GM19035 (cell line): ENCODE measurements around the gene METTL25B.

Source experiments
- ATAC-seq: cut with Tn5 transposase; IDR thresholded peaks from one replicate; pipeline ENCODE4 v1.9.1; 2021; ENCODE audit not compliant: unreplicated experiment

The METTL25B gene

DNA sequence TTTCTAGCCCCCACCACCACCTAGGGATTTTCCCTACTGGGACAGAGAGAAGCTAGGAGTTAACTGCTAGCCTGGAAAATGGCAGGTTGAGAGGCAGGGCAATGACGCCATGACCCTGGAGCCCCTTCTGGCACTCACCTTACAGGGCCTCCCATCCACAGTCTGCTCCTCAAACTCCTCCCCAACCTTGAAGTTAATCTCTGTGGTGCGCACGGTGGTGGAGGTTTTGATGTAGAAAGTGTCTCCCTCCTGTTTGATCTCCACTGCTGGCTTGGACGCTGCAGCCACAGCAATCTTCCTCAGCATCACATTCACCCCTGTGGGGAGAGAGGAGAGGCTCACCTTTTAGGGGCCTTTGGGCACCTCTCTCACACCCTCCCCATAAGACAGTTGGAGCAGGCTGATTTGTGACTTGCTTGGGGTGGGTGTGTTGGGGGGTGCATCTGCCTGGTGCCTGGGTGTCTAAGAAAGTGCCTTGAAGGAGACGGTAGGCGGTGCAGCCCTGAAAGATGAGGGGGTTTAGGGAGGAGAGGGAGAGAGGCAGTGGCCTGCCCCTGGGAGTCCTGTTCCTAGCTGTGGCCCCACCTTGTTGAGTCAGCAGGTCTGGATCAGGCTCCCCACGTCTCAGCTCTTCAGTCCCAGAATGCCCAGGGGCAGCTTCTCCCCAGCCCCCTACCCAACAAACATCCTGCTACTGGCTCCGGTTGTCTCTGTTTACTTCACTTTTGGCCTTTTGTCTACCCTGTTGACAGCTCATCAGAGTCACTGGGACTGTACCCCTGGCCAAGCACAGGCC, 27.3 kb upstream of the METTL25B start:
- ATAC-seq, result no peak

DNA sequence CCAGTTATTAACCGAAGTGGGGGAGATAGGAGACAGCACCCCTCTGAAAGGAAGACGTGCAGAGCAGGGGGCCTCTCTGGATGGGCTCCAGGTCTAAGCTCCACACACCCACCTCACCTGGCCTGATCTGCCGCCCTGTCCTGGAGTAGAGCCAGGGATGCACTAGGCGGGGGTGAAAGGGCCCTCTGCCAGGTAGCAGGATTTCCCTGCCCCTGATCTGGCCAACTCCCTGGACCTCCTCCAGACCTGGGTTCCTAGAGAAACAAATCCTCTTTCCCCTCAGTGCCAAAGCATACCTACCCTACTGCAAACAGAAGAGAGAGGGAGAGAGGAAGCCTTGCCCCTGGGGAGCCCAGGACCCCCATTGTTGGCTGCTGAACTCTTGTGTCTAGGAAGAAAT, 24.9 kb upstream of the METTL25B start:
- no peak for ATAC-seq

DNA sequence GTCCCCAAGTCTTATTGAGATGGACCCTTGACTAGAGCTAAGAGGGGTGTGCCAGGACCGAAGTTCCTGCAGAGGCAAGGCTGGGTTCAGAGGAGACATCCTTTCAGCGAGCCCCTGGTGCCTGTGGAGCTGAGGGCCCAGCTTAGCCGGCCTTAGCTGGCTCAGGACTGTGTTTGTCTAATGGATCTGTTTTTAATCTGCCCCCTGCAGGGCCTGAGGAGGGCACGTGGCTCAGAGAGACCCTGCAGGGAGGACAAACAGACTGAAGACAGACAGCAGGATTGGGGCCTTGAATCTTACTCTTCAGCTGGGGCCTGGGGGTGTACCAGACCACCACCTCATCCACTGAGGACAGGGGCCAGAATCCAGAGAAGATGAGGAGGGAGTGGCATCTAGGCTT, 24.5 kb upstream of the METTL25B start:
- ATAC-seq, result no peak

DNA sequence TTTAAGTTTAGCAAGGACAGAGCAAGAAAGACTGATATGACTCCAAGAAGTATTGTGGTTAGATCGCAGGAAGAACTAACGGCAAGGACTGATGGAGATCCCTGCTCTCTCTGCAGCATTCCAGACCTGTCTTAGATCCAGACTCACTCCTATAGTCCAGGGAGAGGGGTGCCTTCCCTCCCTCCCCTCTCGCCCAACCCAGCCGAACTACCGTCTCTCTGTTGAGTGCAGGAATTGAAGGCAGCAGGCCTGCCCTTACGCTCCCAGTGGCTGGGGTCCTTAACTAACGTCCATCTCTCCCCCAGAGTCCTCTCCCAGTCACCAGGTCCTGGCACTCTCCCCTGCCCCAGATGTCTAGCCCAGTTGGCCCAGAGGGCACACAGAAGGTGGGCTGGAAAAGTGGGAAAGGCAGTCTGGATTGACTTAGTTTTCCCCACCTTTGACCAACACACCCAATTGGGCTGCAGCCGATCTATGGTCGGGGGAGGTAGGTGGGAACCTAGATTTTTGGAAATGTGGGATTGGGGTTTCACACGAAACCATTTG, 24.0 kb upstream of the METTL25B start:
- no peak for ATAC-seq

DNA sequence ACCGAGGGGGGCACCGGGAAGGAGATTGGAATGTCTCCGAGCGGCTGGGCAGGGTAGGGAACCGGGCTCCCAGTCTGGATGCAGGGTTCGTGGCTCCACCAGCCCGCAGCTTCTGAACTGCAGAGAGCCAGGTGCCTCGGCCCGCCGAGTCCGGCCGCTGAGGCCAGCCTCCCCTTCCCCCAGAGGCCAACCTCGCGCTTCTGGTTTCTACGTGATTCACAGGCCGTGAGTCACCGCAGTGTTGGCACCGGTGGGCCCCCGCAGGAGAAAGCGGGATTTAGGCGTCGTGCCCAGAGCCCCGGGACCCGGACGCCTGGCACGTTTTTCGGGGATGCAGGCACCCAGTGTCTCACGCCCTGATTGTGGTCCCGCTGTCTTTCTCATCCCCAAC, 23.3 kb upstream of the METTL25B start:
- ATAC-seq, result no peak

DNA sequence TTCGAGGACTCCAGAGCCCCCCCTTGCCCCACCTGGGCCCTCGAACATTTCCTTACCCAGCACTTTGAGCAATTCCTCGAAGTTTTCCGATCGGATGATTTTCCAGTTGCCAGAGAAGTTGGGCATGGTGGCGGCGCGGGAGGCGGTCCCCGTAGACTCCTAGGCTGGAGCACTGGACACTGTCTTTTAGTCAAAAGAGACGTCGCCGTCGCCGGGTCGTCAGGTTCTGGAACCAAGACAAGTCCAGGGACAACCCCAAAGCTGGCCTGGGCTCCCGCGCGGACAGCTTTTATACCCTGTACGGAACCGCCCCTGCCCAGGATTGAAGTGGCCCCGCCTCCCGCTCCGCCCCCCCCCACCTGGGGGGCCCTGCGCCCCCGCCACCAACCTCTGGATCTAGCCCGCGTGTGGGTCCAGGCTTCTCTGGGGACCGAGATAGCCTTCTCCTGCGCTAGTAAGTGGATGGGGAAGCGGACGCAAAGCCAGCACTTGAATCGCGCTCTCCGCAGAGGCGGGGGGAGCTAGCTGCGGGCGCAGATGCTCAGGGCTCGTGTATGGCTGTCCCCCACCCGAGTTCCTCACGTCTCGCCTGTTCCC, 22.9 kb upstream of the METTL25B start, which contains the start of gene CRABP2:
Gene CRABP2, minus strand, starts transcription at position 263 of the 597 bp plus-strand sequence. Its CDS starts 137 bp downstream, at position 126.
- no peak for ATAC-seq

DNA sequence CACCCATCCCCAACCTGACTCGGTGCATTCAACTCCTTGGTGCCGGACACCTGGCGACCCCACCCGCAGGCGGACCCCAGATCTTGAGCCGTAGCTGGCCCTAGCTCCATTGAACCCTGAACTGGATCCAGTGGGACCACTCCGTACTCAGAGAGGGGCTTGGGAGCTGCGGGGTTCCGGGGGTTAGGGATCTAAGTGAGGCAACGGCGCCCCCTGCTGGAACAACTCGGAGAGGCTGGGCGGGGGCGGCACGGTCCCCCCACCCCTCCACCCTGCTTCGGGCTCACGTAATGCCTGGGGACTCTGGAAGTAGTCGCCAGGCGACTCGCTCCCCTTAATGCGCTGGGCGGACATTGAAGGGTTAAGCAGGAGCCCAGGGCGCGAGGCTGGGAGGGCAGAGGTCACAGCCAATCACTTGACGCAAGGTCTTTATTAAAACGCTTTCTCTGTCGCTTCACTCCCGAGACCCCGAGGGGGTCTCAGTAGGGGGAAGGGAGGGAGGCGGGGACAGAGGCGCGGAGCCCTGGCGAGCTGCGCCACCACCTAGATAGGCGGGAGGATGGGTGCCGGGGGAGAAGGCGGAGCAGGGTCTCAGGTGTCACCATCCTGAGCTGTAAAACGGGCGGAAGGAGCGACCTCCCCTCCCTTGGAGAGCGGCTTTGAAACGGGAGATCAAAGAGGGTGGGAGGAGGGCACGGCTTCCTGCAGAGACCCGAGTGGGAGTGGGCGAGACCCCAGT, 22.2 kb upstream of the METTL25B start:
- ATAC-seq, result no peak

DNA sequence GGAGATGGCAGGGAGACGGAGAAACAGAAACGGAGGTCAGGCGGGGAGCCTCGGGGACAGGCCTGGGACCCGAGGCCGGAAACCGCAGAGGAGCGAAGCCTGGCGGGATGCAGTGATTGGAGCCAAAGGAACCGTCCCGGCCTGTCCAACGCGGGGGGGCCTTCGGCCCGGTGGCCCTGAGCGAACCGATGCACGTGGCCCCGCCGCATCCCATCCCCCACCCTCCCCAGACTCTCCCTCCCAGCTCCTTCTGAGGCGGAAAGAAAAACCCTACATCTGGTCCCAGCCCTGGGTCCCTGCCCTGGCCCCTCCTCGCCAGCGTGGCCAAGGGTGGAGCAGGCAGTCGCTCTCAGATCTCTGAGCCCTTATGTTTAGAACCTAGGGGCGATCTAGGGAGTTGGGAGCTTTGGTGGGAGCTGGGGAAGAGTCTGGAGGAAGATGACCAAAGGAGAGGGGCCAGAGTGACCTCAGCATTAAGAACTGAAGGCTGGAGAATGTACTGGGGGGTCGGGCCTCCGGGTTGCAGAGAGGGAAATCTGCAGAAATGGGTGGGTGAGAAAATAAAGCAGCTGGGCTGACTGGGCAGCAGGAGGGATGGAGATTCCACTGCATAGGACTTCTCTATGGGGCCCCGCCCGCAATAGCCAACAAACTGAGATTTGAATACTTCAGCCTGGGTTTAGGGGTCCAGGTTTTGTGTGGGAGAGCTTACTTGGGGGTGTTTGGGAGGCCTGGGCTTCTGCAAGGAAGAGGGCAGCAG, 21.4 kb upstream of the METTL25B start:
- ATAC-seq, result no peak

DNA sequence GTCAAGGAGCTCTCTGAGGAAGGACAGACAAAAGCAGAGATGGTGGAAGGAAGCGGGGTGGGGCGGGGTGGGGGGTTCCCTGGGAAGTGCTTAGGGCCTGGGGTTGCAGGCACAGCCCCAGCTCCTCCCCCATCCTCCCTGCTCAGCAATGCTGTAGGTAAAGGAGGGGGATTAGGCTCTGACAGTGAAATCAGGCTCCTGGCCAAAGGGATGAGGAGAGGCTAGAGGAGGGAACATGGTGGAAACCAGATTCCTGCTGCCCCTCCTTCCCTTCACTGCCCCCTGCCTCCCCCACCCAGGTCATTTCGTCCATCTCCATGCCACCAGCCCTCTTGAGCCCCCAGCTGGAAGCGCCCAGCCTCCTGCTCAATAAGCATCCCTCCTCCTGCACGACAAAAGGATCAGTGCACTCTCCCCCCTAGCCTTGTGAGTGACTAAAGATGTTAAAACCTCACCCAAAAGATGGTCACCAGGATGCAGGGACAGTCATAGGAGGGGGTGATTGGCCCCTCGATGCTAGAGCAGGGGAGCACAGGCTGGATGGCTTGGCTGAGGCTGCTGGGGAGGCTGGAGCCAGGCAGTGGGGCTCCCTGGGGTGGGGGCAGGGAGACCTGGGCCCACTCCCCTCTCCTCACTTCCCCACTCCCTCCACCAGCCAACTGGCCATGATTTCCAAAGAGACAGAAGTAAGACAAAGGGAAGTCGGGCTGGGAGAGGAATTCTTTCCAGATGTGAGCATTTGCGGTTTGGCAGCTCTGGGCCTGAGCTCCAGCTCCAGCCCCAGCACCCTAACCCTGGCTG, 20.7 kb upstream of the METTL25B start:
- no peak for ATAC-seq

DNA sequence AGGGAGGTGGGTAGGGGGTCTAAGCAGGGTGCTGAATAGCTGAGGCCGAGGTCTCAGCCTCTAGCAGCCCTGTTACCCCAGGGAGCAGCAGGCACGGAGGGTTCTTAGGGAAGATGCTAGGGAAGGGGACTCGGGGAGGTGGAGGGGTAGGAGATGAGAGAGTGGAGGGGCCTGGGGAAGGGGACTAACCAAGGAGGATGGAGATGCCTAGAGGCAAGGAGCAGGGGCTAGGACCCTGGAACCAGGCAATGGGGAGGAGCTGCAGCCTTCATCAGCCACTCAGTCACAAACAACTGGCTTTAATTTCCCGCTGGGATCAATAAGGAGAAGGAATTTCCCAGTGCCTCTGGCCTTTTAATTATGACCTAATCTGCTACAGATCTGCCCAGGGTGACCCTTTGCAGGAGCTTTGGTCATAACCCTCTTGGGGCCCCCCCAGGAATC, 20.0 kb upstream of the METTL25B start:
- ATAC-seq, result no peak

DNA sequence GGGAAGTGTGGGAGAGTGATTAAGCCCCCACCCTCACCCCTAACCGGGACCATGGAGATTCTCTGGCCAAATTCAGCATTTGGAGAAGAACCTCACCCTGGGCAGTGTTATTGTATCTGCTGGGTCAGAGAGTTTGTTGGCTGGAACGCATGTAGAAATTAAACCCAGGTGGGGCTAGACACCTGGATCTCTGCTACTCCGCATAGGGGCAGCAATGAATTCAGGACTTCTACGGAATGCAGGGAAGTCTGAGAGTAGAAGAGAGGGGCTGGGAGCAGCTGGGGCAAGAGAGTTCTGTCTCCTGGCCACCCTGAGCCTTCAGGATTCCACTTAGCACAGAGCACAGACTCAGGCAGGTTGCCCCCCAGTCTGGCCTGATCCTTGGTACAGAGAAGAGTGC, 19.2 kb upstream of the METTL25B start:
- no peak for ATAC-seq

DNA sequence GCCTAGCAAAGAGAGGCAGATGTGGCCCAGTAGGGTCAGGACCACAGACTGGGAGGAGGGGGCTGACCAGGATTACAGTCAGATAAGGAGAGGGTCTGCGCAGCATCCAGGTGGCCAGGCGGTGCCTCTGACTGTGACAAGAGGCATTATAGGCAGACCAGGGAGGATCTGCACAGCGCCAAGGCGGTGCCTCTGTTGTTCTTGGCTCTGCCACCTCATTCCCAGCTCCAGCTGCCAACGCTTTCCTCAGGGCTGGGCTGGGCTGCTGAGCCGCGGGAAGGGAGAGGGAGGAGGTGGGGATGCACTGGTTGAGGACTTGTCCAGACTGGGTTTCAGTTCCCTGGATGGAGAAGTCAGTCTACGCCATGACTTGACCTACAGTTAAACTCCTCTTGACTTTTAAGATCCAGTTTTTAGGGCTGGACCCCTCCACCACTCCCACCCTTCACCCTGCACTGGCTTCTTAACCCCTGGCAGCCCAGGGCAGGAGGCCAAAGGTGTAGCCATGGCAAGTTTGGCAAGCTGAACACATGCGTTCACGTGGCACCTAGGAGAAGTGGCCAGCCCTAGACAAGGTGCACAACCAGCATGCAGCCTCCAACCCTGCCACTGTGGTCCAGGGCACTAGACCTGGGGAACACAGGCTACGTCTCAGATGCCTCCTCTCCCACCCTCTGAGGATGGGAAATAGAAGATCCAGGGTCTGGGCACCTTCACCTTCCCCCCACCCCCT, 18.3 kb upstream of the METTL25B start:
- ATAC-seq, result no peak

DNA sequence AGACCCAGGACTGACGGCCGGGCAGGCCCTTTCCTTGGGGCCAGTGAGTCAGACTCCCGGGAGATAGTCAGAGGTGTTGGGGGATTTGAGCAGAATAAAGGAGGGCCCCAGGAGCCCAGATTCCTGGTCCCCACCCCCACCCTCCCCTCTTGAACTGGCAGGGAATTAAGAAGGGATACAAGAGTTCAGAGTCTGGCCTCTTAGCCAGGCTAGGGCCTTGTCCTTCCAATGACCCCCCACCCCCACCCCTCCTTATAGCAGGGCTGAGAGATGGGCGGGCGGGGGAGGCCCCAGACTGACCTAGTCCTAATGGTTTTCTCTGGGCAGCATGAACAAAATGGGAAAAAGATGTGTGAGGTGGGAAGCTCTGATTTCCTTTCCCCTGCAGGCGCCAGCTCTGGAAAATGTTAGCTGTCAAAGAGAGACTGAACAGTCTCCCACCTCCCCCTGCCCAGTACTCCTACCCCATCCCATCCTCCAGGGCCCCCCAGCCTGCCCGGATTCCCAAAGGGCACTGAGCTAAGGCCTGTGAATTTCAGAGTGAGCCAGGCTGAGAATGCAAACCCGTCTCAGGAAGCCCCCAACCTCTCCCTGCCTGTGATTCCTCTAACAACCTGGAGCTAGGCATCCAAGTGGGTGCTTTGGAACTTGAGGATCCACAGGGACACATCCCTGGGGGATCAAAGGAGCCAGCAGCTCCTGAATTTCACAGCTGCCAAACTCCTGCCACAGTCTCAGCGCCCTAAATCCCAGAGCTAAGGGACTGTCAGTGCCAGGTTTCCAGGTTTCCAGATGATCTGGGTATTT, 17.1 kb upstream of the METTL25B start:
- no peak for ATAC-seq

DNA sequence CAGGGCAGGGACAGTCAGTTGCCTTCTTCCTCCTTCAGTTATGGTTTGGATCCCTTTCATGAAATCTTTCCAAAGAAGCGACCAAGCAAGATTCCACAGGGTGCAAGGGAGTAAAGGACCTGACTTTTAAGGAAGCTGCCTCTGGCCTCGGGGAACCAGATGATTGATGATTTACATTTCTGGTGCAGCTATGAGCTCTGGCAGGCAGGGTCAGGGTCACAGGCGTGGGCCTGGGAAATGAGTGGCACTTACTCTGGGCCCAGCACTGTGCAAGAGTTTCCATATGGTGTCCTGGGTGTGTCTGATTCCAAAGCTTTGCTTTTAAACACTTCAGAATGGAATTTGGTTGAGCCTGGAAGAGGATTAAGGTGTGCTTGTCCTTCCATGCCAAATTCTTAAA, 15.6 kb upstream of the METTL25B start:
- ATAC-seq, result no peak

DNA sequence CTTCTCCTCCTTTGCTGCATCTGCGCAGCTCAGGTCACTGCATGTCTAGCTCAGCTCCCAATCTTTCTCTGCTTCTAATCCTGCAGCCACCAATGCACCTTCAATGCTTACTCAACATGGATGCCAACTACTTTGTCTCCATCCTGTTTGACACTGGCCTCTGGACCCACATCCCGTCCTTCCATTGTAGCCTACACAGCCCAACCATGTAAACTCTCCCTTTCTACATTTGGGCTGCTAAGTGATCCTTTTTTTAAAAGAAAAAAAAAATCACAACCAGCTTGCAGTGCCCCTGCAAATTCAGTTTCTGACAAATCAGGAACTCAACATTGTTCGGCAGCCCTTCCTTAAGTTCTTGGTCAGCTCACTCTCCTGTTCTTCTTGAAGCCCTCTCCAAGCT, 13.4 kb upstream of the METTL25B start:
- ATAC-seq, result no peak

DNA sequence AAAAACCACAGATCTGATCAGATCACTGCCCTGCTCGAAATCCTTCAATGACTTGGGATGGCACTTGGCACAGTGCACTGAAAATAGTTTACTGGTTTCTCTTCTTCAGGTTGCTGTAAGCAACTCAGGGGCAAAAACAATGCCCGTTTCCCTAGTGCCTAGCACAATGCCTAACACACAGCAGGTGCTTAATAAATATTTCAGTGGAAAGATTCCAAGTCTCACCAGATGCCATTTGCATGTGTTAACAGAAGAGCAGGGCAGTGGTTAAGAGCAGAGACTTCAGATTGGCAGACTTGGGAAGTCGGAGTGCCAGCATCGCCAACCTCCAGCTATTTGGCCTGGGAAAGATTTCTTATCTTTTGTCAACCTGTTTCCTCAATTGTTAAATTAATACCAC, 10.9 kb upstream of the METTL25B start:
- no peak for ATAC-seq

DNA sequence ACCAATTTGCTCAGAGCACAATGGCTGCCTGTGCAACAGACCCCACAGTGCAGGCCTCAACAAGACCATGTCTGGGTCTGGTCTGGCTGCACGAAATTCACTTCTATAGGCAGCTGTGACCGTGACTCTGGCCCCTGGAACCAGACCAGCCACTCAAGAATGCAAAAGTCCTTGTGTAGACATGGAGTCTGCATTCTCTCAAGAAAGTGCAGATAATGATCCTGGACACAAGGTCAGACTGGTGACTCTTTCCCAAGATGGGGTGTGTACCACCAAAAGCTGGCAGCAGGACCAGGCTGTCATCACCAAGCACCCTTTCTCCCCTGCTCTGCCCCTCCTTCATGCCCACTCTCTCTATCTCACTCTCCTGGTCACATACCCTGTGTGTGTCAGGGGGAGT, 7.1 kb upstream of the METTL25B start:
- no peak for ATAC-seq

DNA sequence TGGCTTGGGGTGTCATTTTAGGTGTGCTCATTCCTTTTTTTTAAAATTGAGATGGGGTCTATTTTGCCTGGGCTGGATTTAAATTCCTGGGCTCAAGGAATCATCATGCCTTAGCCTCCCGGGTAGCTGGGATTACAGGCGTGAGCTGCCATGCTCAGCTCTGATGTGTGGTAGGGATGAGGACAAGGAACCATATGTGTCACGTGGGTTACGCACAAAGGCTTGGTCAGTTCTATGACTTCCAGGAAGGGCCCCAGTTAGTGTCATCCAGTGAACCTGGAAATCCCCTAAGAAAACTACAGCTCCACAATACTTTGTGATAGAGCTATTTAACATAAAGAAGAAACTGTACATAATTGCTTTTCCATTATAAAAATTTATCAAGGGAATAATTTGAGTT, 6.7 kb upstream of the METTL25B start:
- ATAC-seq, result no peak
